Measurements from ENCODE around the gene UBALD2. TPM values are rescaled to one million over a fixed set of nuclear protein-coding genes. Genes with fewer than 3 reads are reported as not detected.

UBALD2 gene
- total RNA-seq, 4 donors from 2014 or later, result 7.0 to 25.9 (median 13.7) TPM

DNA sequence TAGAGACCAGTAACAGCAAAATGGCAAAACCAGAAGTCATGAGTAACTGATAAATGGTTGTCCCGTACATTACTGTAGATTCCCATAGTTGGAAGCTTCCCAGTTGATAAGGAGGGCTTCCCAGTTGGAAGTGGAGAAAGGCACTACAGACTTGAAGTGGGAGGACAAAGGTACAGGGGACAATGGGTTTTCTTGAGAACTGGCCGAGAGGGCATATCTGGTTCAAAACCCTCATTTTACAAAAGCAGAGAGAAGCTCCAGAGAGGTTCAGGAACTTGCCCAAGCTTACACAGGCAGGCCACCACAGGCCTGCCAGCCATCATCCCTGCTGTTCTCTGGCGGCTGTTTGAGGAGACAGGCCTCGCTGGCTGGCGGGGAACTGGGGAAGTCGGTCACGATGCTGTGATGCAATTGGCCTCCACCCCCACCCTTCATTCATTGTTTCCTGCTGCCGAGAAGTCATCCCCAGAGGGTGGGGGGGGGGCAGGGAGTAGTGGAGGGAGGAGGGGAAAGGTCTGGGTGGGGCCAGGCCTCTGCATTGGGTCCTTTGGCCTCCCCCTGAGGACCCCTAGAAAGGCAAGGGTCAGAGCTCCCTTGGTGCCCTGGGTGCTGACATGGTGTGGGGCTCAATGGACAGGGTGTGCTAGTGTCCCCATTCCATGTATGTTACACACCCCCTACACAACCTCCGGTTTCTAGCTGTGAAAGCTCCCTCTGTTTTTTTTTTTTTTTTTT lies 3.0 kb downstream of the UBALD2 start:
- TF ChIP-seq, protein P1, sequence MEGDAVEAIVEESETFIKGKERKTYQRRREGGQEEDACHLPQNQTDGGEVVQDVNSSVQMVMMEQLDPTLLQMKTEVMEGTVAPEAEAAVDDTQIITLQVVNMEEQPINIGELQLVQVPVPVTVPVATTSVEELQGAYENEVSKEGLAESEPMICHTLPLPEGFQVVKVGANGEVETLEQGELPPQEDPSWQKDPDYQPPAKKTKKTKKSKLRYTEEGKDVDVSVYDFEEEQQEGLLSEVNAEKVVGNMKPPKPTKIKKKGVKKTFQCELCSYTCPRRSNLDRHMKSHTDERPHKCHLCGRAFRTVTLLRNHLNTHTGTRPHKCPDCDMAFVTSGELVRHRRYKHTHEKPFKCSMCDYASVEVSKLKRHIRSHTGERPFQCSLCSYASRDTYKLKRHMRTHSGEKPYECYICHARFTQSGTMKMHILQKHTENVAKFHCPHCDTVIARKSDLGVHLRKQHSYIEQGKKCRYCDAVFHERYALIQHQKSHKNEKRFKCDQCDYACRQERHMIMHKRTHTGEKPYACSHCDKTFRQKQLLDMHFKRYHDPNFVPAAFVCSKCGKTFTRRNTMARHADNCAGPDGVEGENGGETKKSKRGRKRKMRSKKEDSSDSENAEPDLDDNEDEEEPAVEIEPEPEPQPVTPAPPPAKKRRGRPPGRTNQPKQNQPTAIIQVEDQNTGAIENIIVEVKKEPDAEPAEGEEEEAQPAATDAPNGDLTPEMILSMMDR (IDR thresholded peaks at IDR 0.05), result no peak
- ATAC-seq (ENCODE audit: low FRiP score), result no peak
- no peak for DNase-seq (ENCODE audit: low spot score)

DNA sequence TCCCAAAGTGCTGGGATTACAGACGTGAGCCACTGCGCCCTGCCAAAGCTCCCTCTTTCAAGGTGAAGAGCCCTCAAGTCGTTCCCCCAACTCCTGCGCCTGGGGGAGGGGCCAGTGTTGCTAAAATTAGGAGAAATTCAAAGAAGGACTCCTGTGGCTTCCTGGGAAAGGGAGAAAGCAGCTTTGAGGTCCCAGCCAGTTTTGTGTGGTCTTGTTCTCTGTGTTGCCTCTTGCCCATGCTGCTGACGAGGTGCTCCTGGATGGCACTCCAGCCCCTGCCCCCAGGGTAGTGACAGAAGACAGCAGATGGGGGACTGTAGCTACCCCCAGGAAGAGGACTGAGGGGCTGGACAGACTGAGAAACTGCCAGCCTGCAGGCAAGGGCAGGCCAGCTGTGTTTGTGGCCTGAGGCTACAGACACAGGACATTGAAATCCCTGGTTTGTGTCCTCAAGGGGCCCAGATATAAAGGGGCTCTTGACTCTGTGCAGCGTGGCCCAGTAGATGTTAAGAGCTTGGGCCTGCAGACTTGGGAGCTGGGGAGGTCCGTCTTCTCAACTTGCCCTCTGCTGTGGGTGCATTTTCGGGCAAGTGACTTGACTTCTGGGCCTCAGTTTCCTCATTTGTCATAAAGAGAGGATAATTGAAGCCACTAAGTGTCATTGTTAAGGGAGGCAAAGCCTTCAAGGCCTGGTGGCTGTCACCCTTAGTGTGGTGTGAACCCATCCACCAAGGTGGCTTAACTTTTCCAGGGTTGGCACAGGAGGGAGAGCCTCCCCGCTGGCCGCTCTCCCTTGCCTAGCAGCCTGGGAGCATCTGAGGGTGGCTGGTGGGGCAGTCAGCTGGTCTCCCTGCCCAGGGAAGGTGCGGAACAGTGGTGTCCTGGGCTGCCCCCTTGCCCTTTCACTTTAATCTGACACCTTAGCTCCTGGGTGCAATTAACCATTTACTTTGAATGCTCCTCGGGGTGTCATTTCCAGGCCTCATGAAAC lies 4.1 kb downstream of the UBALD2 start:
- ATAC-seq (ENCODE audit: low FRiP score) (no peak), DNase-seq (ENCODE audit: low spot score) (no peak)
- TF ChIP-seq, protein P1 (IDR thresholded peaks at IDR 0.05), result no peak

DNA sequence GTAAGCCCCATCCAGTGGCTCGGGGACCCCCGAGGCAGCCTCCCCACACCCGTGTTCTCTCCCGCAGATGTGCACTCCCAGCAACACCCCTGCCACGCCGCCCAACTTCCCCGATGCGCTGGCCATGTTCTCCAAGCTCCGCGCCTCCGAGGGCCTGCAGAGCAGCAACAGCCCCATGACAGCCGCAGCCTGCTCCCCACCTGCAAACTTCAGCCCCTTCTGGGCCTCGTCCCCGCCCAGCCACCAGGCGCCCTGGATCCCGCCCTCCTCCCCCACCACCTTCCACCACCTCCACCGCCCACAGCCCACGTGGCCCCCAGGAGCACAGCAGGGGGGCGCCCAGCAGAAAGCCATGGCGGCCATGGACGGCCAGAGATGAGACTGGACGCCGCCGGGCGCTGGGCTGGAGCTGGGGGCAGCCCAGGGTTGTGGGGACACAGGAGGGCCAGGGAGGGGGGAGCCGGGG lies 5.0 kb downstream of the UBALD2 start:
- TF ChIP-seq, protein P1 (IDR thresholded peaks at IDR 0.05), result no peak
- no peak for ATAC-seq (ENCODE audit: low FRiP score)
- no peak for DNase-seq (ENCODE audit: low spot score)

DNA sequence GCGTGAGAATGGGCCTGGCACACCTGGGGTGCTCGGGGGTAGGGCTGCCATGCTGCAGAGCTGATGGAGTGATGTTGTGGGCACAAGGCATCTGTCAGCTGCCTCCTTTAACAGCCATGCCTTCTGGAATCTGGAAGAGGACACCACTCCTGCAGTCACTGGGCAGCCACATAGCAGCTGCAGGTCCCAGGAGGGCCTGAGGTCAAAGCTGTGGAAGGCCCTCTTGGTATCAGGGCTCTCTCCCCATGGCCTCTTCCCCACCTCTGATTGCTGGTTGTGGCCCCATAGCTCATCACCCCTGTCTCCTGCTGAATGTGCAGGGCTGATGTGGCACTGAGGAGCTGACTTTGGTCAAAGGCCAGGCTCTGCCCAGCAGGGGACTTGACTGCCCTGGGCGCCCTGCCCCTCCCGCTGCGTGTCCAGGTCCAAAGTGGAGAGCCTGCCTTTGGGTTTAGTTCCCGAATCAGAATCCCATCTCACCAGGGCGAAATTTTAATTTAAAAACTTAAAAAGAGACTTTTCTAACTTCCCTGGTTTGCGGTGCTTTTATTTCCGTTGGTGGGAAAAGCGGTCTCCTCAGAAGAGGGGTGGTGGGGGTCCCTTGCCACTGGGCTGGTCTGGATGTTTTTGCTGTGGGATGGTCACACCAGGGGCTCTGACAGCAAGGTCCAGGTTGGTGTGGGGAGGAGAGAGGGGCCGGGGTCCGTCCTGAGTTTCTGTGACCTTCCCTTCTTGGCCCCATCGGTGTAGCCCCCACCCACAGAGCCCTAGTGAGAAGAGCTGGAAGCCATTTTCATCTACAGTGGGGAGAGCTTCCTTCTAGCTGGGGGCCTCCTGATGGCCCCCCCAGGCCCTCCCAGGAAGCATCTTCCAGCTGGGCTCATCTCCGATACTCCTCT lies 5.9 kb downstream of the UBALD2 start:
- DNase-seq (ENCODE audit: low spot score) (no peak), ATAC-seq (ENCODE audit: low FRiP score) (no peak)
- TF ChIP-seq, protein P1 (IDR thresholded peaks at IDR 0.05), result no peak

DNA sequence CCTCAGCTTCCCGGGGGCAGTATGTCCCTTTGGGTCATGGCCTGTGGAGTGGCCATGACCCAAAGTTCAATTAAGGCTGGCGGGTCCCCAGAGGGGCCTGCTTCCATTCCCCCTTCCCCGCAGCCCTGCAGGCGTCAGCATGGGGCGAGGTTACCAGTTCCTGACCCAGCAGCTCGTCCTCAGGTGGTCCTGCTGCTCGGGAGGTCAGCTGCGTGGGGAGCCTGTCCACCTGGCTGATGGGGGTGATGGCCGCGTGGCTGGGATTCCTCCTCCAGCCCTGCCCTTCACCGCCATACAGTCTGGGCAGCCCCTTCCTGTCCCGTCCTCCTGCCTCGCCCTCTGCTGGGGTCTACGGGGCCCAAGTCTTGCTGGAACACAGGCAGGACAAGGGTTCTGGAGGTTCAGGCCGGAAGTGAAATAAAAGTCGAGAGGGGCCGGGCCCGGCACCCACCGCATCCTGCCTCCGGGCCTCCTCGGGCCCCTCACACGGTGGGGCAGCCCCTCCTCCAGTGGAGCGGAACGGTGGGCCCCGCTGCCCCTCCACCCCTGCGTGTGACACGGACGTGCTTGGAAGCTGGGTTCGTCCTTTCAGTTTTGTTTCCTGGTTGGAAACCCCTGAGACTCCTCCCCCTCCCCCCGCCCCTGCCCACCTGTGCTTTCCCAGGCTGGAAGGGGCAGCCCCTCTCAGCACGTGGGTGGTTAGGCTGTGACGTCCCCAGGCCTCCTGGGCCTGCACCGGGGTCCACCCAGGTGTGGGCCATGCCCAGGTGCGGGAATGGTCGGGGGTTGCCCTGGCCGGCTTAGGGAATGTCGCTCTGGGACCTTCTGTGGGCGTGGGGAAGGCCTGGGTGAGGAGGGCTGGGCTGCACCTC lies 6.8 kb downstream of the UBALD2 start:
- ATAC-seq (ENCODE audit: low FRiP score) (peak; percentile 34), DNase-seq (ENCODE audit: low spot score) (no peak)
- TF ChIP-seq, protein P1 (IDR thresholded peaks at IDR 0.05), result no peak
